Testis (tissue), 3 donors: ENCODE measurements around the gene RAMP1. TPM values are rescaled to one million over a fixed set of nuclear protein-coding genes. Genes with fewer than 3 reads are reported as not detected.

Experiments
- DNase-seq: peaks from one replicate; pipeline ENCODE4 v3.0.0-alpha.2; 2019
- H3K27ac ChIP-seq, 2 donors: fragments of 200-600 bp; sonication (generic); one replicate each; pipeline ENCODE4 v1.5.1; 2019
- H3K27me3 ChIP-seq: fragments of 200-600 bp; sonication (generic); one replicate; pipeline ENCODE4 v1.5.1; 2019
- H3K36me3 ChIP-seq: fragments of 200-600 bp; sonication (generic); one replicate; pipeline ENCODE4 v1.5.1; 2017; ENCODE audit warnings: low read depth; ENCODE audit errors: missing control alignments
- H3K4me1 ChIP-seq: fragments of 200-600 bp; sonication (generic); one replicate; pipeline ENCODE4 v1.5.1; 2019
- H3K4me3 ChIP-seq, 2 donors: fragments of 200-600 bp; sonication (generic); one replicate each; pipeline ENCODE4 v1.5.1; 2017 to 2019
- H3K9me3 ChIP-seq: fragments of 200-600 bp; sonication (generic); one replicate; pipeline ENCODE4 v1.5.1; 2017
- POLR2A ChIP-seq: fragments of 450-650 bp; IDR thresholded peaks from one replicate; pipeline ENCODE4 v1.6.1; 2017; ENCODE audit warnings: antibody characterized with exemption, mild to moderate bottlenecking, moderate library complexity
- WGBS, 2 donors: methylation state at CpG; one replicate each; pipeline ENCODE4 v1.1.5; 2018; 5-methylcytosine and 5-hydroxymethylcytosine counted together
- intact Hi-C: fragments of 100-400 bp; cut with DNase I; formaldehyde crosslinking; loops from one replicate; pipeline ENCODE4 v1.15.1; 2023; ENCODE audit warnings: low total_unique reads
- polyA plus RNA-seq: library from polyadenylated mRNA; stranded (reverse); fragments of 350-450 nt; fragmentation: Illumina TruSeq; extraction: RNeasy Lipid Tissue Mini Kit (QIAGEN cat#74804); gene quantifications from one replicate; pipeline ENCODE4 v1.2.3, GENCODE V29; 2014; ENCODE audit warnings: low read depth, low replicate concordance; ENCODE audit not compliant: insufficient read depth
- total RNA-seq, 2 donors: library from RNA; depleted of rRNA; stranded (reverse); fragments of >200 nt; gene quantifications; one replicate each; pipeline ENCODE4 v1.2.3, GENCODE V29; 2016
- TF ChIP-seq, protein P1 (sequence below), 3 experiments: fragments of 450-650 bp in 2 of 3; fragments of 200-600 bp in 1 of 3; sonication (generic) in 1 of 3; IDR thresholded peaks; one replicate each; pipeline ENCODE4 v1.5.1; 2016 to 2019; ENCODE audit warnings: antibody characterized with exemption in 3 of 3, mild to moderate bottlenecking in 2 of 3, moderate library complexity in 1 of 3

RAMP1 gene
- total and polyA plus RNA-seq, 3 donors from 2014 or later: 8.9 to 14.3 (median 13.9) TPM

DNA sequence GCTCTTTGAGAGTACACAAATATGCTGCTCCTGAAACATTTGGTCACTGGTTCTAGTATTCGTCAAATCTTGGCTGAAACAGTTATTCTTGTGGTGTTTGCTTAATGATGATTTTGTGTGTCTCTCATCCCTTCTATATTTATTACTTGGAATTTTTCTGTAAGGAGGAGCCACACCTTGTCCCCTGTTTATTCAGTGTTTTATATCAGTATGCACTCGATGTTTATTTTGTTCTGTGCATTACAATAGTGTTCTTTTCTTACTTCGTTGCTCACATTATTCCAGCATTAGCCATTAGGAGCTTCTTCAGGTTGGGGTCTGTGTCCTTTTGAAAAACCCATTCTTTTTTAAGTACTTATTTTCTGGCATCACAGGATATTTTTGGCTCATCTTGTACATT lies 5.1 kb upstream of the RAMP1 start:
- Histone ChIP-seq H3K4me1 (peaks cover 7% of the 10 kb centered on the region), H3K9me3 (no peaks in the 10 kb centered on the region), H3K27me3 (no peaks in the 10 kb centered on the region), H3K36me3 (no peaks in the 10 kb centered on the region), H3K4me3 (no peak overlapping the region), H3K27ac (no peak overlapping the region)
- intact Hi-C loops: no loop called here
- WGBS, 2 donors: 91 to 92% methylated on average over 3 of the region's 3 CpGs
- TF ChIP-seq, protein P1, sequence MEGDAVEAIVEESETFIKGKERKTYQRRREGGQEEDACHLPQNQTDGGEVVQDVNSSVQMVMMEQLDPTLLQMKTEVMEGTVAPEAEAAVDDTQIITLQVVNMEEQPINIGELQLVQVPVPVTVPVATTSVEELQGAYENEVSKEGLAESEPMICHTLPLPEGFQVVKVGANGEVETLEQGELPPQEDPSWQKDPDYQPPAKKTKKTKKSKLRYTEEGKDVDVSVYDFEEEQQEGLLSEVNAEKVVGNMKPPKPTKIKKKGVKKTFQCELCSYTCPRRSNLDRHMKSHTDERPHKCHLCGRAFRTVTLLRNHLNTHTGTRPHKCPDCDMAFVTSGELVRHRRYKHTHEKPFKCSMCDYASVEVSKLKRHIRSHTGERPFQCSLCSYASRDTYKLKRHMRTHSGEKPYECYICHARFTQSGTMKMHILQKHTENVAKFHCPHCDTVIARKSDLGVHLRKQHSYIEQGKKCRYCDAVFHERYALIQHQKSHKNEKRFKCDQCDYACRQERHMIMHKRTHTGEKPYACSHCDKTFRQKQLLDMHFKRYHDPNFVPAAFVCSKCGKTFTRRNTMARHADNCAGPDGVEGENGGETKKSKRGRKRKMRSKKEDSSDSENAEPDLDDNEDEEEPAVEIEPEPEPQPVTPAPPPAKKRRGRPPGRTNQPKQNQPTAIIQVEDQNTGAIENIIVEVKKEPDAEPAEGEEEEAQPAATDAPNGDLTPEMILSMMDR (IDR thresholded peaks at IDR 0.05): no peak
- no peak for TF ChIP-seq POLR2A
- DNase-seq: no peak

DNA sequence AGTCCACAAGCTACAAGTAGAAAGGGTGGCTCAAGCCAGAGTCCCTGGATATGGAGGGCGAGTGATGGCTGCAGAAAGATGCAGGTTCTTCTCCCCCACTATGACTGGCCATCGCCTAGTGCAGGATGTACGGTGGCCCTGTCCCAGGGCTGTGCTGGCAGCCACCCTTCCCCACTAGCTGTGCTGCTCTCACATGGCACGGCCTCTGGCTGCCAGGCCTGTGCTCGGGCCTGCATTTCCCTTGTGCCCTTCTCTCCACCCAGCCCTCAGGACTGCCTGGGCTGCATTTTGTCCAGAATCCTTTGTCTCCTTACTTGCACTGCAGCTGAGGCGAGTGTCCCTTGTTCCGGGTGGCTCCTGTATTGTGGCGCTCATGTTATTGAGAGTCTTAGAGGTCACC lies 1.6 kb upstream of the RAMP1 start:
- Histone ChIP-seq H3K4me3 (no peak overlapping the region), H3K9me3 (no peaks in the 10 kb centered on the region), H3K36me3 (no peaks in the 10 kb centered on the region), H3K4me1 (peaks cover 11% of the 10 kb centered on the region), H3K27ac (no peak overlapping the region), H3K27me3 (no peaks in the 10 kb centered on the region)
- DNase-seq: no peak
- 83 to 88% methylated on average over 8 of the region's 8 CpGs for WGBS, 2 donors
- no peak for TF ChIP-seq POLR2A
- TF ChIP-seq, protein P1 (IDR thresholded peaks at IDR 0.05): no peak
- intact Hi-C loops: no loop called here

GRCh38 chr2:237858294-237859081 lies 935 bp upstream of the RAMP1 start:
- Histone ChIP-seq H3K4me1 (peaks cover 11% of the 10 kb centered on the region), H3K4me3 (no peak overlapping the region), H3K27ac (no peak overlapping the region), H3K36me3 (no peaks in the 10 kb centered on the region), H3K9me3 (no peaks in the 10 kb centered on the region), H3K27me3 (no peaks in the 10 kb centered on the region)
- 37 to 46% methylated on average over 14 of the region's 14 CpGs for WGBS, 2 donors
- intact Hi-C loops: no loop called here
- TF ChIP-seq, protein P1 (IDR thresholded peaks at IDR 0.05): peak; percentile 56 to 65 (median 63)
- no peak for TF ChIP-seq POLR2A
- DNase-seq: peak; percentile 83

DNA sequence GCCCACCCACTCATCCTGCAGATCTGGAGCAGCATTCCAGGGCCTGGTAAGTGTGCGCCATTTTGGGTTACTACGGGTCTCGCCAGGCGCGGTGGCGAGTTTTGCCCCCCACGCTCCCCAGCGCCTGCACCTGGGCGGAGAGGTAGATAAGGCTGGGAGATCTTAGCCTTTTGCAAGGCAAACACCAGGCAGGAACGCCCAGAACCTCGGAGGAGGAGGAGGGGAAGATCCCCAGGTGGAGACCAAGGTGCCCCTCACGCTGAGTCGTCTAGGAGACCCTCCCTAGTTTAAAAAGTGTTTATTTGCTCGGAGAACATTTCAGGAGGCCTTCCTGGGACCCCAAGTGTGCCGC lies 365 bp upstream of the RAMP1 start:
- intact Hi-C loops: no loop called here
- no peak overlapping the region for H3K27ac ChIP-seq
- TF ChIP-seq, protein P1 (IDR thresholded peaks at IDR 0.05): no peak
- no peak for TF ChIP-seq POLR2A
- no peaks in the 10 kb centered on the region for H3K9me3 ChIP-seq
- no peaks in the 10 kb centered on the region for H3K36me3 ChIP-seq
- H3K4me1 ChIP-seq: peaks cover 11% of the 10 kb centered on the region
- no peak for DNase-seq
- H3K27me3 ChIP-seq: no peaks in the 10 kb centered on the region
- 29% methylated on average over 15 of the region's 15 CpGs; no CpG with 5 or more reads in 1 of the 2 donors for WGBS, 2 donors
- H3K4me3 ChIP-seq: peak overlapping the region in 1 of 2 donors; percentile 42
